Keratinocyte (primary cell): Measurements from ENCODE around the gene AFAP1L2. TPM values are rescaled to one million over a fixed set of nuclear protein-coding genes. Genes with fewer than 3 reads are reported as not detected.
A peak's percentile ranks its signal among the peaks of the same experiment; 100 is the strongest.

Experiments
- DNase-seq: peaks from one replicate; pipeline ENCODE4 v3.0.0-alpha.2; 2011; ENCODE audit warnings: low read depth, missing footprints, low spot score
- FAIRE-seq: peaks from 2 replicates; lab custom pipeline; 2011; peaks lifted over from hg19 to GRCh38; lab: Jason Lieb, UNC
- H2AFZ ChIP-seq: 2 replicates; pipeline ENCODE4 v1.6.0; 2012; ENCODE audit warnings: low read length, control low read depth, inconsistent platforms; ENCODE audit not compliant: control insufficient read depth
- H3K27ac ChIP-seq: 2 replicates; pipeline ENCODE4 v1.5.1; 2011; ENCODE audit warnings: low read length; ENCODE audit not compliant: control insufficient read depth, insufficient read depth
- H3K27me3 ChIP-seq: 3 replicates; pipeline ENCODE4 v1.6.0; 2011; ENCODE audit warnings: low read length; ENCODE audit not compliant: control insufficient read depth, insufficient read depth; ENCODE audit errors: extremely low read depth
- H3K36me3 ChIP-seq, 2 experiments: 2 replicates in 1 of 2; 3 replicates in 1 of 2; pipeline ENCODE4 v1.5.1; 2011; ENCODE audit warnings: low read length in 2 of 2, mild to moderate bottlenecking in 1 of 2; ENCODE audit not compliant: control insufficient read depth in 2 of 2, insufficient read depth in 2 of 2; ENCODE audit errors: extremely low read depth in 1 of 2
- H3K4me1 ChIP-seq: 3 replicates; pipeline ENCODE4 v1.5.1; 2011; ENCODE audit warnings: low read length; ENCODE audit not compliant: control insufficient read depth, insufficient read depth; ENCODE audit errors: extremely low read depth
- H3K4me2 ChIP-seq: 3 replicates; pipeline ENCODE4 v1.6.0; 2011; ENCODE audit warnings: low read depth, low read length; ENCODE audit not compliant: control insufficient read depth, insufficient read depth; ENCODE audit errors: extremely low read depth
- H3K4me3 ChIP-seq, 3 experiments: fragments of 200-600 bp in 1 of 3; sonication (generic) in 1 of 3; 2 replicates in 2 of 3; 3 replicates in 1 of 3; pipeline ENCODE4 v1.5.1; 2011 to 2016; ENCODE audit warnings: low read length in 3 of 3, mild to moderate bottlenecking in 3 of 3, control low read depth in 2 of 3, inconsistent platforms in 1 of 3, low read depth in 1 of 3, mixed read lengths in 1 of 3, mixed run types in 1 of 3, moderate library complexity in 1 of 3; ENCODE audit not compliant: control insufficient read depth in 2 of 3, insufficient read depth in 2 of 3; ENCODE audit errors: extremely low read depth in 1 of 3
- H3K79me2 ChIP-seq: 2 replicates; pipeline ENCODE4 v1.6.0; 2012; ENCODE audit warnings: low read length; ENCODE audit not compliant: control insufficient read depth, insufficient read depth
- H3K9ac ChIP-seq: 3 replicates; pipeline ENCODE4 v1.6.0; 2011; ENCODE audit warnings: low read length; ENCODE audit not compliant: control insufficient read depth, insufficient read depth; ENCODE audit errors: extremely low read depth
- H3K9me1 ChIP-seq: 3 replicates; pipeline ENCODE4 v1.6.0; 2011; ENCODE audit warnings: low read length; ENCODE audit not compliant: control insufficient read depth, insufficient read depth; ENCODE audit errors: extremely low read depth
- H3K9me3 ChIP-seq: 2 replicates; pipeline ENCODE4 v1.5.1; 2012; ENCODE audit warnings: low read depth, low read length; ENCODE audit not compliant: control insufficient read depth
- H4K20me1 ChIP-seq: 3 replicates; pipeline ENCODE4 v1.6.0; 2011; ENCODE audit warnings: low read length; ENCODE audit not compliant: control insufficient read depth, insufficient read depth; ENCODE audit errors: extremely low read depth
- CTCF ChIP-seq, 3 experiments: IDR thresholded peaks in 1 of 3; conservative IDR thresholded peaks in 1 of 3; optimal IDR thresholded peaks in 1 of 3; 2 replicates in 2 of 3; 3 replicates in 1 of 3; pipeline versions ENCODE3 to v1.5.1; 2011; ENCODE audit warnings: low read length in 3 of 3, mild to moderate bottlenecking in 3 of 3, moderate library complexity in 2 of 3, control low read depth in 1 of 3, inconsistent platforms in 1 of 3; ENCODE audit not compliant: insufficient read depth in 2 of 3; ENCODE audit errors: extremely low read depth in 1 of 3
- EZH2 ChIP-seq: IDR thresholded peaks from one replicate; pipeline ENCODE4 v1.6.1; 2012; ENCODE audit warnings: inconsistent platforms, mild to moderate bottlenecking, low read length, moderate library complexity
- dilution Hi-C: fragments of 300-500 bp; cut with MboI; formaldehyde crosslinking; loops from one replicate; pipeline ENCODE4 v1.7.0; 2020; ENCODE audit warnings: low sequenced_read_pairs; ENCODE audit not compliant: extremely low pct_ligation_motif_present
- polyA plus RNA-seq, 5 experiments: library from polyadenylated mRNA; depleted of rRNA in 3 of 5; stranded (reverse) in 3 of 5; stranded (forward) in 1 of 5; unstranded in 1 of 5; fragments of >200 nt; gene quantifications; 1 replicate in 1 of 5; 2 replicates in 3 of 5; 3 replicates in 1 of 5; pipeline versions ENCODE4 v1.2.1 to v1.2.3, GENCODE V29; 2011 to 2012; ENCODE audit warnings: missing spikeins in 2 of 5, low read depth in 1 of 5, low replicate concordance in 1 of 5

The AFAP1L2 gene
- polyA plus RNA-seq, 1 donor (not counting 4 experiments of a cell fraction or from before 2014, with no cell fraction given) = 40.4 TPM

DNA sequence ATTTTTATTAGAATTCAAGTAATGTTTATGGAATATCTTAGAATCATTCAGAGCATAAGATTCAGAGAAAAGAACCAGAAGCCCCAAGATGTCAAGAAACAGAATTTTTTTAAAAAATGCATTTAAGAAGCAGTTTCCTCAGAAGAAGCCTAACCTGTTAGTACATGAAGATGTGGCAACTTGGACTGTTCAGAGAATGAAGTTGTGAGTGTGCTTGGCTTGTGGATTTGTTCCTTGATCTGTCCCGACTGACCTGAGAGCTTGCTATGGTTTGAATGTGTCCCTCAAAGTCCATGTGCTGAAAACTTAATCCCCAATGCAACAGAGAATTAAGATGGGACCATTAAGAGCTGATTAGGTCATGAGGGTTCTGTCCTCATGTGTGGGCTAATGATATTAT is 13.8 kb upstream of the AFAP1L2 start:
- dilution Hi-C loops = no loop called here

DNA sequence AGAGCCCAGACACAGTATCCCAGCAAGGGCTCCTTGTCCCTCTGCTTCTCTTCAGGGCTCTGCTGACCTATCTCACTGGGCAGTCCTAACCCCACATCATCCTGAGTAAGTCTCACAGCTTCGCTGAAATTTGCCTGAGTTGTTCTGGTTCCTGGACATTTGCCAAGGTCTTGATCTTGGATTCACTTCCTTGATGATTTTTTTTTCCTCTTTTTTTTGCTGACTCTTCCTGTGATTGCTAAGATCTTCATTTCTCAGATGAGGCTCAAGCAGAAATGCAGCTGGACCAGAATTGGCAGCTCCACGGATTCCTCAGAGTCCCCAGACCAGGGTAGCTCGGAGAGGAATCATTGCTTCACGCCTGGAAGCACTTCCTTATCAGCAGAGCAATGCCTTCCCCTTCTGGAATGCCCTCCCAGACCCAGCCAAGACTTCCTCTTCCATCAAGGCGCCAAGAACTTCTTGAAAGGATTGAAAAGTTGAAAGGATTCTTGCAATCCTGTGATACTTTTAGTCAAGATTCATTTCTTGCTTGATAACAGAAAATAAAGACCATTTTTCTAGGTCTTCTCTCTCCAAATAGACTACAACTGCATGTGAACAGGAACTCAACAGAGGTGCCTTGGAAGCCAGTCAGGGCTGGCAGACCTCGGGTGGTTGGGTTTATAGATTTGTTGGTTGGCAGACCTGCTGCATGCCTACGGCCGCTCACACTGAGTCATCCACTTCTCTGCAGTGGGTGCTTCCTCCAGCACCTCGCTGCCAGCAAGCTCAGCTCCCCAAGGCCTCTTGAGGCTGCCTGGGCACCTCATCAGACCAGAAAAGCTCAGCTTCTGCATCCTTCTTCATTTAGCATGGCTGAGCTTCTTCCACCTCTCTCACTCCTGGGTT is 8.8 kb upstream of the AFAP1L2 start:
- DNase-seq (no peak), FAIRE-seq (peak; percentile 99)
- Histone ChIP-seq H3K36me3 (no peaks in the 10 kb centered on the region), H3K9me1 (no peaks in the 10 kb centered on the region), H3K27me3 (no peaks in the 10 kb centered on the region), H3K4me1 (peaks cover 27% of the 10 kb centered on the region), H3K9ac (no peak overlapping the region), H3K27ac (peak overlapping the region; percentile 37), H2AFZ (peak overlapping the region; percentile 59), H3K79me2 (no peaks in the 10 kb centered on the region), H3K4me2 (peak overlapping the region; percentile 67), H4K20me1 (no peaks in the 10 kb centered on the region), H3K4me3 (peak overlapping the region in 1 of 3 experiments; percentile 47), H3K9me3 (no peaks in the 10 kb centered on the region)
- dilution Hi-C loops = no loop called here
- TF ChIP-seq CTCF (optimal IDR thresholded peaks at IDR 0.05 in 1 of 3, IDR thresholded peaks at IDR 0.05 in 1 of 3, conservative IDR thresholded peaks at IDR 0.05 in 1 of 3; ENCODE audit: extremely low read depth in 1 of 3, insufficient read depth in 2 of 3, low read length in 3 of 3) (no peak), EZH2 (no peak)

More for the DNA sequence above, 13.8 kb upstream of the AFAP1L2 start:
- Histone ChIP-seq H3K36me3 (no peaks in the 10 kb centered on the region), H2AFZ (no peak overlapping the region), H3K9me1 (no peaks in the 10 kb centered on the region), H3K27ac (no peak overlapping the region), H4K20me1 (no peaks in the 10 kb centered on the region), H3K27me3 (no peaks in the 10 kb centered on the region), H3K4me3 (no peak overlapping the region), H3K9me3 (no peaks in the 10 kb centered on the region), H3K4me2 (no peak overlapping the region), H3K4me1 (peaks cover 19% of the 10 kb centered on the region), H3K9ac (no peak overlapping the region), H3K79me2 (no peaks in the 10 kb centered on the region)
- DNase-seq = no peak
- TF ChIP-seq CTCF (optimal IDR thresholded peaks at IDR 0.05 in 1 of 3, IDR thresholded peaks at IDR 0.05 in 1 of 3, conservative IDR thresholded peaks at IDR 0.05 in 1 of 3; ENCODE audit: extremely low read depth in 1 of 3, insufficient read depth in 2 of 3, low read length in 3 of 3) (no peak), EZH2 (no peak)
- peak; percentile 46 for FAIRE-seq
